ENCODE data around the gene TLL1.

The TLL1 gene

DNA sequence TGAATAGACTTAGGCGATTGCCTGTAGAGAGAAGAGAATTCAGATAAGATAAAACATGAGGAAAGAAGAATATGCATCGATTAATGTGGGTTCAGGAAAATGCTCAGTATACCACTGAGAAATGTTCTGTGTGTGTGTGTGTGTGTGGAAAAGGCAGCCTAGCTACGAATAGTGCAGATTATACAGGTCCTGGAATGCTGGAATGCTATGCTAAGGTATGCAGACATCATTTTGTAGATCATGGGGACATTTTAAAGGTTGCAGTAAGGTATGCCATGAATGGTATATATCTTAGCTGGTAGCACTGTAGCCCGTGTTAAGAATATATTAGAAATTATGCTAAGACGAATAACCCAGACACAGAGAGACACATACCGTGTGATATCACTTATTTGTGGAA lies 267.9 kb downstream of the TLL1 start:
- in situ Hi-C loops (cut with MboI; ENCODE audit: low sequenced_read_pairs) = no loop called here

DNA sequence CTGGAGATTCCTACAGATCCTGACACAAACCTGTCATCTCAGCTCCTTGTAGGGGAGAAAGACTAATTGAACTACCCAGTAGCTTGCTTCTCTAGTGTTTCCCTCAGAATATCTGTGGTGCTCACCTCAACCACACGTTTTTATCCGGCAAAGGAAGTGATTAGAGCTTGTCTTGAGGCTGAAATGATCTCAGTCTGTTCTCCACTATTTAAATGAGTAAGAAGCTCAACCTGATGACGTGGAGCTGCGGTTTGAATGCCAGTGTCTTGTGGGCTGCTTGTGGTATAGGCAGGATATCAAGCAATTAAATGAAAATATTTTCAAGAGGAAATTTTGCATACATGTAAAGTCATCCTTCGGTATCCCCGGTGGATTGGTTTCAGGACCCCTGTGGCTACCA lies 270.2 kb downstream of the TLL1 start:
- in situ Hi-C loops (cut with MboI; ENCODE audit: low sequenced_read_pairs) = no loop called here

DNA sequence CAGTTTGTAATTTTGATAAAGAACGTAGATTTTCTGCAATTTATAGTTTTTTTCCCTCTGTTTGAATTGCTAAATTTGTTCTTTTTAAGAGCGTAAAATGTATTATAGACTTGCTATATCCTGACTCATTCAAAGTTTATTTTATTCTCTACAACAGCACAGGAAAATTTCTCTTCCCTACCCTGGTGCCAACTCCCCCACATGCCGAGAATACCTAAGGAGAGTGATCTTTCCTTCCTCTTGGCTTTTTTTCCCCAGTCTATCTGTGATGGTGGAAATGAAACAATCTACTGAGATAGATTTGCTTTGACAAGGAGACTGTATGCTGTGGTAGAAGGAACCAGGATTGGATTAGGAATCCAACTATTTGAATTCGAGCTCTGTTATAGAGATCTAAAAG lies 271.6 kb downstream of the TLL1 start:
- in situ Hi-C loops (cut with MboI; ENCODE audit: low sequenced_read_pairs) = no loop called here

DNA sequence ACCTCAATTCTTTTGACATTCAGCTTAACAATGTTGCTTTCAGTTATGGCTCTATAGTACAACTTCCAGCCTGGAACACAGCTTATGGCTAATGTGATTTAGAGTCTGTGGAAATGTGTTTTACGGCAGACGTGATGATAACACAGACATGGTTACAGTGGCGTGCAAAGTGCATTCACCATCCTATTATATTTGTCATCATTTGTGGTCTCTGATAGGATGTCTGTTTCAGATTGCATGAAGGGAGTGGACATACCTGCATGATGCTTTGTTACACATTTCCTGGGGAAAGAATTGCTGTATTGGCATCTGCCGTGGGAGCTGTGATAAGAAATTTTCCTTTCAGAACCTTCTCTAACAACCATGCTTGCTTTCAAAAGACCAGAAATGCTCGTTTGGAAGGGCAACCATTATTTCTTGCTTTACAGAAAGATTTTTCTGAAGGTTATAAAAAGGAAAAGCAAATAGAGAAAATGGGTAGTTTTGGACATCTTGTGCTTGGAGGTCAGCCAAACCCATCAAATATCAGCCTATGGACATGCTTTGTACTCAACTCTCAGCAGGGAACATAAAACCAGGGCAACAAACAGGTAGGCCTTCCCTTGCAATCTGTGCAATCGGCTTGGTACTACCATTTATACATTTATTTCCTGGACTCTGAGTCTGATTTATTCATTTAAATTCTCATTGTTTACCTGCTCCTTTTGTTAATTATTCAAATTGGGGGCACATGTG lies 273.9 kb downstream of the TLL1 start:
- in situ Hi-C loops (cut with MboI; ENCODE audit: low sequenced_read_pairs) = no loop called here

All from hTERT RPE-1 (cell line).